SK-N-SH treated with all-trans-retinoic acid at 6 μM for 48 hours (cell line): ENCODE measurements around the gene DCC.

ENCODE experiments used
- ATAC-seq: fragments of 200-7000 bp; cut with Tn5 transposase; 3 replicates; pipeline ENCODE4 v1.9.1; 2020; ENCODE audit warnings: mild to moderate bottlenecking, moderate library complexity
- BACH2 ChIP-seq: fragments of 250-450 bp; sonication (Bioruptor Pico); IDR thresholded peaks from 2 replicates; pipeline ENCODE4 v1.9.0; 2021; ENCODE audit warnings: mild to moderate bottlenecking, borderline replicate concordance
- CSDC2 ChIP-seq: fragments of 250-450 bp; sonication (Bioruptor Pico); IDR thresholded peaks from 2 replicates; pipeline ENCODE4 v1.5.0; 2020; ENCODE audit warnings: mild to moderate bottlenecking, moderate library complexity
- CSRNP3 ChIP-seq: fragments of 250-450 bp; sonication (Bioruptor Pico); IDR thresholded peaks from 2 replicates; pipeline ENCODE4 v1.5.1; 2021; ENCODE audit warnings: mild to moderate bottlenecking, moderate library complexity
- GLIS3 ChIP-seq: fragments of 250-450 bp; sonication (Bioruptor Pico); IDR thresholded peaks from 2 replicates; pipeline ENCODE4 v1.5.0; 2020; ENCODE audit warnings: mild to moderate bottlenecking, moderate library complexity
- ISL1 ChIP-seq: fragments of 250-450 bp; sonication (Bioruptor Pico); IDR thresholded peaks from 2 replicates; pipeline ENCODE4 v2.1.2; 2022; ENCODE audit warnings: mild to moderate bottlenecking, moderate library complexity
- POU6F1 ChIP-seq: fragments of 250-450 bp; sonication (Bioruptor Pico); IDR thresholded peaks from 2 replicates; pipeline ENCODE4 v1.8.0; 2021; ENCODE audit warnings: low read depth, mild to moderate bottlenecking, moderate library complexity, borderline replicate concordance
- PPARA ChIP-seq: fragments of 250-450 bp; sonication (Bioruptor Pico); IDR thresholded peaks from 2 replicates; pipeline ENCODE4 v1.5.0; 2020; ENCODE audit warnings: mild to moderate bottlenecking, borderline replicate concordance
- RARB ChIP-seq: fragments of 250-450 bp; sonication (Bioruptor Pico); IDR thresholded peaks from 2 replicates; pipeline ENCODE4 v1.8.0; 2021; ENCODE audit warnings: mild to moderate bottlenecking, moderate library complexity
- SNAI2 ChIP-seq: fragments of 250-450 bp; sonication (Bioruptor Pico); IDR thresholded peaks from 2 replicates; pipeline ENCODE4 v1.5.0; 2020; ENCODE audit warnings: mild to moderate bottlenecking, moderate library complexity
- TCF4 ChIP-seq: fragments of 250-450 bp; sonication (Bioruptor Pico); IDR thresholded peaks from 2 replicates; pipeline ENCODE4 v1.8.0; 2021; ENCODE audit warnings: mild to moderate bottlenecking, moderate library complexity, borderline replicate concordance
- TOX ChIP-seq: fragments of 250-450 bp; sonication (Bioruptor Pico); IDR thresholded peaks from 2 replicates; pipeline ENCODE4 v1.8.0; 2021; ENCODE audit warnings: mild to moderate bottlenecking, moderate library complexity, borderline replicate concordance
- TSHZ2 ChIP-seq: fragments of 250-450 bp; sonication (Bioruptor Pico); IDR thresholded peaks from 2 replicates; pipeline ENCODE4 v1.5.0; 2020; ENCODE audit warnings: mild to moderate bottlenecking, moderate library complexity
- ZC3H10 ChIP-seq: fragments of 250-450 bp; sonication (Bioruptor Pico); IDR thresholded peaks from 2 replicates; pipeline ENCODE4 v1.5.1; 2021; ENCODE audit warnings: mild to moderate bottlenecking, moderate library complexity
- ZFP3 ChIP-seq: fragments of 250-450 bp; sonication (Bioruptor Pico); IDR thresholded peaks from 2 replicates; pipeline ENCODE4 v1.5.0; 2020; ENCODE audit warnings: mild to moderate bottlenecking, moderate library complexity
- ZFP30 ChIP-seq: fragments of 450-650 bp; formaldehyde crosslinking; IDR thresholded peaks from 2 replicates; pipeline ENCODE4 v1.5.0; 2022; ENCODE audit warnings: mild to moderate bottlenecking, moderate library complexity
- ZNF565 ChIP-seq: fragments of 450-650 bp; formaldehyde crosslinking; conservative IDR thresholded peaks from 2 replicates; pipeline ENCODE4 v1.5.0; 2020; ENCODE audit warnings: low read depth, mild to moderate bottlenecking, moderate library complexity
- ZNF70 ChIP-seq: fragments of 450-650 bp; formaldehyde crosslinking; IDR thresholded peaks from 2 replicates; pipeline ENCODE4 v1.5.0; 2020; ENCODE audit warnings: mild to moderate bottlenecking, moderate library complexity
- ZNF8 ChIP-seq: fragments of 450-650 bp; formaldehyde crosslinking; IDR thresholded peaks from 2 replicates; pipeline ENCODE4 v1.5.0; 2020; ENCODE audit warnings: mild to moderate bottlenecking, moderate library complexity
- TF ChIP-seq, protein P1 (sequence below): fragments of 250-450 bp; sonication (Bioruptor Pico); IDR thresholded peaks from 2 replicates; pipeline ENCODE4 v1.5.1; 2020; ENCODE audit warnings: low read depth, mild to moderate bottlenecking, moderate library complexity
- TF ChIP-seq, protein P2 (sequence below): fragments of 250-450 bp; sonication (Bioruptor Pico); IDR thresholded peaks from 2 replicates; pipeline ENCODE4 v1.8.0; 2020; ENCODE audit warnings: mild to moderate bottlenecking, moderate library complexity, borderline replicate concordance

The DCC gene

DNA sequence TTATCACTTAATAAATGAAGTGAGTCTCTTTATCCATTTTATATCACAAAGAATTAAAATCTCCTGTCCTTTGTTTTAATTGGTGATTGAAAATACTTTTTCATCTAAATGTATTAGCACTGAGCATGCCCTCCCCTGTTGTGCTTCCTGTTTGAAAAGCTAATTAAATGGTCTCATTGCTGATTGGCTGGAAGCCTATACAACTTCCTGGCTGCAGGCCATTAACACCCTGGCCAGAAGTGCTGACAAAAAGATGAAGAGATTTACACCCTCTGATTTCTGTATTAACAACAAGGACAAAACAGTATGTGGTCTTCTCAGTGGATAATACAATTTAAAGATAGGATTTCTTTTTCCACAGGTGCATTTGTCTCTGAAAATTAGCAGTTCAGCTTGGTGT, 548.0 kb downstream of the DCC start:
- no peak for ATAC-seq
- TF ChIP-seq, protein P1, sequence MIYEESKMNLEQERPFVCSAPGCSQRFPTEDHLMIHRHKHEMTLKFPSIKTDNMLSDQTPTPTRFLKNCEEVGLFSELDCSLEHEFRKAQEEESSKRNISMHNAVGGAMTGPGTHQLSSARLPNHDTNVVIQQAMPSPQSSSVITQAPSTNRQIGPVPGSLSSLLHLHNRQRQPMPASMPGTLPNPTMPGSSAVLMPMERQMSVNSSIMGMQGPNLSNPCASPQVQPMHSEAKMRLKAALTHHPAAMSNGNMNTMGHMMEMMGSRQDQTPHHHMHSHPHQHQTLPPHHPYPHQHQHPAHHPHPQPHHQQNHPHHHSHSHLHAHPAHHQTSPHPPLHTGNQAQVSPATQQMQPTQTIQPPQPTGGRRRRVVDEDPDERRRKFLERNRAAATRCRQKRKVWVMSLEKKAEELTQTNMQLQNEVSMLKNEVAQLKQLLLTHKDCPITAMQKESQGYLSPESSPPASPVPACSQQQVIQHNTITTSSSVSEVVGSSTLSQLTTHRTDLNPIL (CRISPR knock-in tag): no peak
- TF ChIP-seq ZFP30 (CRISPR knock-in tag): no peak
- no peak for TF ChIP-seq CSRNP3 (CRISPR knock-in tag)
- TF ChIP-seq ZFP3 (CRISPR knock-in tag): no peak
- TF ChIP-seq CSDC2 (CRISPR knock-in tag): no peak
- TF ChIP-seq, protein P2, sequence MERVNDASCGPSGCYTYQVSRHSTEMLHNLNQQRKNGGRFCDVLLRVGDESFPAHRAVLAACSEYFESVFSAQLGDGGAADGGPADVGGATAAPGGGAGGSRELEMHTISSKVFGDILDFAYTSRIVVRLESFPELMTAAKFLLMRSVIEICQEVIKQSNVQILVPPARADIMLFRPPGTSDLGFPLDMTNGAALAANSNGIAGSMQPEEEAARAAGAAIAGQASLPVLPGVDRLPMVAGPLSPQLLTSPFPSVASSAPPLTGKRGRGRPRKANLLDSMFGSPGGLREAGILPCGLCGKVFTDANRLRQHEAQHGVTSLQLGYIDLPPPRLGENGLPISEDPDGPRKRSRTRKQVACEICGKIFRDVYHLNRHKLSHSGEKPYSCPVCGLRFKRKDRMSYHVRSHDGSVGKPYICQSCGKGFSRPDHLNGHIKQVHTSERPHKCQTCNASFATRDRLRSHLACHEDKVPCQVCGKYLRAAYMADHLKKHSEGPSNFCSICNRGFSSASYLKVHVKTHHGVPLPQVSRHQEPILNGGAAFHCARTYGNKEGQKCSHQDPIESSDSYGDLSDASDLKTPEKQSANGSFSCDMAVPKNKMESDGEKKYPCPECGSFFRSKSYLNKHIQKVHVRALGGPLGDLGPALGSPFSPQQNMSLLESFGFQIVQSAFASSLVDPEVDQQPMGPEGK (CRISPR knock-in tag): no peak
- no peak for TF ChIP-seq RARB (CRISPR knock-in tag)

- no peak for TF ChIP-seq ZNF8
- TF ChIP-seq POU6F1 (CRISPR knock-in tag): no peak
- no peak for TF ChIP-seq BACH2 (CRISPR knock-in tag)
- TF ChIP-seq GLIS3 (CRISPR knock-in tag): no peak
- TF ChIP-seq ZC3H10 (CRISPR knock-in tag): no peak
- no peak for TF ChIP-seq TOX
- TF ChIP-seq ISL1 (CRISPR knock-in tag): no peak
- no peak for TF ChIP-seq TCF4
- ATAC-seq: no peak
These were observed 554.8 kb downstream of the DCC start for GRCh38 chr18:52894801-52895200.

GRCh38 chr18:52897611-52898484, 557.9 kb downstream of the DCC start:
- no peak for ATAC-seq
- TF ChIP-seq POU6F1 (CRISPR knock-in tag) (no peak), CSDC2 (CRISPR knock-in tag) (no peak), ZNF565 (CRISPR knock-in tag) (no peak), ZNF8 (no peak), ISL1 (CRISPR knock-in tag) (no peak), SNAI2 (CRISPR knock-in tag) (no peak), RARB (CRISPR knock-in tag) (no peak), ZNF70 (CRISPR knock-in tag) (no peak), BACH2 (CRISPR knock-in tag) (no peak), TSHZ2 (CRISPR knock-in tag) (no peak), PPARA (no peak)
- TF ChIP-seq, all 23 proteins: peak for 0
